ENCODE data around the gene FFAR1.

The FFAR1 gene, protein sequence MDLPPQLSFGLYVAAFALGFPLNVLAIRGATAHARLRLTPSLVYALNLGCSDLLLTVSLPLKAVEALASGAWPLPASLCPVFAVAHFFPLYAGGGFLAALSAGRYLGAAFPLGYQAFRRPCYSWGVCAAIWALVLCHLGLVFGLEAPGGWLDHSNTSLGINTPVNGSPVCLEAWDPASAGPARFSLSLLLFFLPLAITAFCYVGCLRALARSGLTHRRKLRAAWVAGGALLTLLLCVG (N-terminal part only)

DNA sequence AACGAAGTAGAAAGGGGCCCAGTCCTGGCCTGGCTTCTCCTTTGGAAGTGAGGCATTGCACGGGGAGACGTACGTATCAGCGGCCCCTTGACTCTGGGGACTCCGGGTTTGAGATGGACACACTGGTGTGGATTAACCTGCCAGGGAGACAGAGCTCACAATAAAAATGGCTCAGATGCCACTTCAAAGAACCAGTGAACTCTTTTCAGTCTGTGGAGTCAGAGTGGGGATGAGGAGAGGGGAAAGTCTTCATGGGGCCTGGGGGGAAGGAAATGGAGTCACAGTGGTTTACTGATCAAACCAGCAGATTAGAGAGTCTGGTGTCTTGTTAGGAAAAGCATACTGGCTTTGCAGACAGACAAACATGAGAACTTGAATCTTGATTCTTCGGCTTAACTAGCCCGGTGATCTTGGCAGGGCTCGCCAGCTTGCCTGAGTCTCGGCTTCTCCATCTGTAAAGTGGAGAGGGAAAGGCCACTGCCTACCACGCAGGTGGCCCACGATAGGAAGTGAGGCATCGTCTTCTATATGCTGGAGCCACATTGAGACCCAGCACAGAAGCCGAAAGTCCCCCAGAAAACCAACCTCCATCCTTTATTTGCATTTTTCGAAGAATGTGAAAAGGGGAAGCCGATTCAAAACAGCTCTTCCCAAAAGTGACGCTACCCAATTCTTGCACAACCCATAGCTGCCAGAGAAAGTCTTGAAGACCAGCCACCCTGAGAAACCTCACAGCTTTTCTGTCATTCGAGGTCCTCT lies at the start of gene FFAR1:
TSS of gene FFAR1 (plus strand) at position 732 of the 759 bp plus-strand sequence. CDS start 3,650 bp downstream, outside the sequence.
- peak; percentile 33 for DNase-seq

DNA sequence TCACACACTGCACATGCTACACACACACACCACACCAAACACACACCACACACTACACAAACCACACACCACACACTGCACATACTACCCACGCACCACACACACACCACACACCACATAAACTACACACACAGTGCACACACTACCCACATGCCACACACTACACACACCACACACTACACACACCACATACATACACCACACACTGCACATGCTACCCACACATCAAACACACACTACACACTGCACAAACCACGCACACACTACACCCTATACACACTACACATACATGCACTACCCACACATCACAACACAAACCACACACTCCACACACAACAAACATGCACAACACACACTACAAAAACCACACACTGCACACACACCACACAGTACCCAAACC lies 49.8 kb upstream of the FFAR1 start:
- no peak for DNase-seq

DNA sequence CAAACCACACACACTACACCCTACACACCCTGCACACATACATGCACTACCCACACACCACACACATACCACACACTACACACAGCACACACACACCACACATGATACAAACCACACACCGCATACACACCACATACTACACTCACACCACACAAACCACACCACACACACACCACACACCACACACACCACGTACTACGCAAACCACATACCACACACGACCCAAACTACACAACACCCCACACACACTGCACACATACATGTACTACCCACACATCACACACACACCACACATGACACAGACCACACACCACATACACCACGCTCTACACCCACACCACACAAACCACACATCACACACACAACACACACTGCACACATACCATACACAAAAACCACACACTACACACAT lies 49.1 kb upstream of the FFAR1 start:
- DNase-seq, result no peak

DNA sequence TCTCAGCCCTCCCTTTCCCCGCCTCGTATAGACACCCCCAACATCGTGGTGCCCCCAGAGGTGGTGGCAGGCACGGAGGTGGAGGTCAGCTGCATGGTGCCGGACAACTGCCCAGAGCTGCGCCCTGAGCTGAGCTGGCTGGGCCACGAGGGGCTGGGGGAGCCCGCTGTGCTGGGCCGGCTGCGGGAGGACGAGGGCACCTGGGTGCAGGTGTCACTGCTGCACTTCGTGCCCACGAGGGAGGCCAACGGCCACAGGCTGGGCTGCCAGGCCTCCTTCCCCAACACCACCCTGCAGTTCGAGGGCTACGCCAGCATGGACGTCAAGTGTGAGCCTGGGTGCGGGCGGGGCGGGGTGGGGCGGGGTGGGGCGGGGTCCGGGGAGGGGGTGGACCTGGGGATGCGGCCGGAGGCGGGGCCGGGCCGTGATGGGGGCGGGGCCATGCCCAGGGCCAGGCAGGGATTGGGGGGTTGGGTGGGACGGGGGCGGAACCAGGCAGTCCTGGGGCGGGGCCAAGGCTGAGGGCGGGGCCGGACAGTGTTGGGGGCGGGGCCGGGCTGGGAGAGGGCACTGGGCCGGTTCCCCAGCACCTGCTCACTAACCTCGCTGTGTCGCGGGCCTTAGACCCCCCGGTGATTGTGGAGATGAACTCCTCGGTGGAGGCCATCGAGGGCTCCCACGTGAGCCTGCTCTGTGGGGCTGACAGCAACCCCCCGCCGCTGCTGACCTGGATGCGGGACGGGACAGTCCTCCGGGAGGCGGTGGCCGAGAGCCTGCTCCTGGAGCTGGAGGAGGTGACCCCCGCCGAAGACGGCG lies 48.0 kb upstream of the FFAR1 start:
- DNase-seq, result no peak

DNA sequence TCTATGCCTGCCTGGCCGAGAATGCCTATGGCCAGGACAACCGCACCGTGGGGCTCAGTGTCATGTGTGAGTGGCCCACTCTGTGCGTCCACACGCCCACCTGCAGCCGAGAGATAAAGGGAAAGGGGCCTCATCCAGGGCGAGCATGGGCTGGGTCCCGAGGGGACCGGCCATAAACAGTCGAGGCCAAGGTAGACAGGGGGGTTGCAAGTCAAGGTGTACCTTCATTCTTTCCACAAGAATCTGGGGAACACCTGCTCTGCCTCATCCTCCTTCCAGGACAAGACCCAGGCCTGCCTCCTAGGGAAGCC lies 47.4 kb upstream of the FFAR1 start:
- DNase-seq, result no peak

DNA sequence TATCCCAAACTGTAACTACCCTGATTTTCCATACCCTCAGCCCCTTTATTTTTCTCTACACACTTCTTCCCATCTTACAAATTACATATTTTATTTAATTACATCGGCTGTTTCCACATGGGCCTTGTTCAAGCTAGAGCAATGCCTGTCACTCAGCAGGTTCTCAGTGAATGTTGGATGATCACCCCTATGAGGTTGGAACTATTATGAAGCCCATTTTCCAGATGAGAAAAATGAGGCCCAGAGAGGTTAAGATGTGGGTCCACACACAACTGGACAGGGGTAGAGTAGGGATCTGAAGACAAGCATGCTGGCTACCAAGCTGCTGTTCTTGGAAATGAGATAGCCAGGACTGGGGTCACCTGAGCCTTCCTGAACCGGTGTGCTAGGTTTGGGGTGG lies 45.7 kb upstream of the FFAR1 start:
- DNase-seq, result no peak

DNA sequence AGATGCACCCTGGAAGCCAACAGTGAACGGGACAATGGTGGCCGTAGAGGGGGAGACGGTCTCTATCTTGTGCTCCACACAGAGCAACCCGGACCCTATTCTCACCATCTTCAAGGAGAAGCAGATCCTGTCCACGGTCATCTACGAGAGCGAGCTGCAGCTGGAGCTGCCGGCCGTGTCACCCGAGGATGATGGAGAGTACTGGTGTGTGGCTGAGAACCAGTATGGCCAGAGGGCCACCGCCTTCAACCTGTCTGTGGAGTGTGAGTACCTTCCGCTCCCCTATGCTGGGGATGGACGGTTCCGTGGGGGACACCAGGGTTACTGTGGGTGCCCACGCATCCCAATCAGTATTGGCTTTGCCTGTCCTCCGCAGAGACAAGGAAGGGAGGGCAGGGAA lies 45.3 kb upstream of the FFAR1 start:
- no peak for DNase-seq

DNA sequence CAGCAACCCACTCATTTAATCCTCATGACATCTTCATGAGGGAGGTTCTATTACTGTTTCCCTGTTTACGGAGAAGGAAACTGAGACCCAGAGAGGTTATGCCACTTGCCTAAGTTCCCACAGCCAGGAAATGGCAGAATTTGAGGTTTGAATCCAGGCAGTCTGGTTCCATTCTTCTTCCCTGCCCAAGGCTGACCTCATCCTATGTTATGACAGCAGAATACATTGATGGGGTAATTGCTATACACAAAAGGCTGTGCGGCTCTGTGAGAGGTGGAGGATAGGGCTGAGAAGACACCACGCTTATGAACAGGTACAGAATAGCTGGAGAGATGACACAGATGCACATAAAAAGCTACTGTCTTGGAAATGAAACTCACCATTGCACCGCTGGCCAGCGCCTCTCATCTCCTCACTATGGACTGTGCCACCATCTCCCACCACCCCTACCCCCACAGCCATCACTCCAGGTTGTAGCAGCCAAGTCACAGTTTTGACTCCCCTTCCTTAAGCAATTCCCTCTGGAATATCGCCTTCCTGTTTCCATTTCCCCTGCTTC lies 44.3 kb upstream of the FFAR1 start:
- DNase-seq, result no peak

DNA sequence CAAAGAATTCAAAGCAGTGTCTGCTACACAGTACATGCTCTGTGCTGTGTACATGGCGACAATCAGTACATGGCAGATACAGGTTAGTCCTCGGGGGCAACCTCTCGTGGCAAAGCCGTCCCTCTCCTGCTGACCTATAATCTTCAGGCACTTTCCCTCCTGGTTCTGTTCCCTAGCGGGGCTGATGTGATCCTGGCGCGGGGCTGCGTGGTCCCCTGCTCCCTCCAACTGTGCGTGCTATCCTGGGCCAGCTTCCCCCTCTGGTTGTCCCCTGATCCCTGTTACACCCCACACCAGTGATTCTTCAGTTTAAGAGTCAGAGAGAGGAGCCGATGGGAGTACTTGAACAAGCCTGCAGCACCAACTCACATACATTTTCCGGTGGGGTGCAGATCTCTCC lies 43.7 kb upstream of the FFAR1 start:
- DNase-seq, result no peak

DNA sequence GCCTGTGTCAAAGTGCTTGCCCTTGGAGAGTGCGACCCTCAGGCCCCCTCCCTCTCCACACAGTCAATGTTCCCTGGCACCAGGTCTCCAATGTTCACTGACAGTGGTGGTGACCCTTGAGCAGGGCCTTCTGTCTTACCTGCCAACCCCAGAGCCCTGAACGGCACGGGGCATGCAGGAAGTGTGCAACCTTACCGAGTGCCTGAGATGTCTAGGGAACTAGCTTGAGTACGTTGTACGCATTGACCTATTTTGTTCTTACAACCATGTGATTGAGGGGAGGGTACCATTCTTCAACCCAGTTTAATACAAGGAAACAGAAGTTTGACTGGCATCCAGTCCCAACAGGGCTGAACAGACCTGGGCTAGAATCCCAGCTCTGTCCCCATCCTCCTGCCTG lies 42.5 kb upstream of the FFAR1 start:
- DNase-seq, result no peak

DNA sequence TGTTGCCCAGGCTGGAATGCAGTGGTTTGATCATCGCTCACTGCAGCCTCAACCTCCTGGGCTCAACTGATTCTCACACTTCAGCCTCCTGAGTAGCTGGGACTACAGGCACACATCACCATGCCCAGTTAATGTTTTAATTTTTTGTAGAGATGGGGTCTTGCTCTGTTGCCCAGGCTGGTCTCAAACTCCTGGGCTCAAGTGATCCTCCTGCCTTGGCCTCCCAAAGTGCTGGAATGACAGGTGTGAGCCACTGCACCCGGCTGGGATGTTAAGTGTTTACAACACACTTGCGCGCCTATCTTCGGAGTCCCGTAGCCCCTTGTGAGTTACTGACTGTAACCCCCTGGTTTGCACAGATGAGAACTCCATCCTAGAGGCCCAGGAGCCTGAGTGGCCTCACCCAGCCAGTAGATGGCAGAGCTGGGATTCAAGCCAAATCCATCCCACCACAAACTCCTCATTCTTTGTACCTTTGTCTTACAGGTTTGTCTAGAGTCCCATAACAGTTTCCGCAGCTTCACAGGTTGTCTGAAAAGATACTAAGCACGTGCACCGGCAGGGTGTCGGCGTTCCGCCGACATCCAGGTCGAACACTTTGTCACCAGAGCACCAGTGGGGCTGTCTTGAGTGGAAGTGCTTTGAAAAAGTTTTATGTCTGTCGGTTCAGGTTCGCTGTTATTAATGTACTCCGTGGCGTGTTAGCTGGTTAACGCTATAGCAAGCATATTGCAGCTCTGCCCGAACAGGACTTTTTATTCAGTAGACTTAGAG lies 41.0 kb upstream of the FFAR1 start:
- DNase-seq, result no peak

DNA sequence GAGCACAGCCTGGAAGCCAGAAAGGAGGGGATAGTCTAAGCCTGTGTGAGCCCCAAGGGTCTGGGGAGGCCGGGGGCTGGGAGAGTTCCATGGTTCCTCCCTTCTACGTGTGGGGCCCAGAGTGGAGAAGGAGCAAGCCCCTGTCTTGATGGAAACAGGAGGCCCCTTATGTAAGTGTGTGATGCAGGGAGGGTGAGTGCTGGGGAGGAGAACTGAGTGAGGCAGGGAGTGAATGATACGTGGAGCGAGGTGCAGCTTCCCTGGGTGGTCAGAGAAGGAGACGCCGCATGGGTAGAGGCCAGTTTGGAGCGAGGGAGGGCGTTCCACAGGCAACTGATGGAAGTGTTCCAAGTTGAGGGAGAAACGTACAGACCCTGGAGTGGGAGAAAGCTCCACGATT lies 39.8 kb upstream of the FFAR1 start:
- no peak for DNase-seq

DNA sequence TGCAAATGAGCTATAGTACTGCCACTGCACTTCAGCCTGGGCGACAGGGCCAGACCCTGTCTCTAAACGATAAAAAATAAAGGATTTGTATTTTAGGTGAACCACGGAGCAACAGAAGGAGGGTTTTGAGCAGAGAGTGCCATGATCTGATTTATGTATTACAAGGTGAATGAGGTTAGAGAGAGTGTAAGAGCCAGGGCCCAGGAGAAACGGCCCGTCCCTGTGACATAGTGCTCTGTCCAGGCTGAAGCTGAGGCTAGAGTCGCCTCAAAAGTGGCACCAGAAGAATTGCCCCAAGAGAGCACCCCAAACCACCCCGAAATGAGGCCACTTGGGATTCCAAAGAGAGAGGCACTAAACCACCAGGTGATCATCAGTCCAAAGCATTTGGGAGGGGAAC lies 38.8 kb upstream of the FFAR1 start:
- DNase-seq, result no peak

DNA sequence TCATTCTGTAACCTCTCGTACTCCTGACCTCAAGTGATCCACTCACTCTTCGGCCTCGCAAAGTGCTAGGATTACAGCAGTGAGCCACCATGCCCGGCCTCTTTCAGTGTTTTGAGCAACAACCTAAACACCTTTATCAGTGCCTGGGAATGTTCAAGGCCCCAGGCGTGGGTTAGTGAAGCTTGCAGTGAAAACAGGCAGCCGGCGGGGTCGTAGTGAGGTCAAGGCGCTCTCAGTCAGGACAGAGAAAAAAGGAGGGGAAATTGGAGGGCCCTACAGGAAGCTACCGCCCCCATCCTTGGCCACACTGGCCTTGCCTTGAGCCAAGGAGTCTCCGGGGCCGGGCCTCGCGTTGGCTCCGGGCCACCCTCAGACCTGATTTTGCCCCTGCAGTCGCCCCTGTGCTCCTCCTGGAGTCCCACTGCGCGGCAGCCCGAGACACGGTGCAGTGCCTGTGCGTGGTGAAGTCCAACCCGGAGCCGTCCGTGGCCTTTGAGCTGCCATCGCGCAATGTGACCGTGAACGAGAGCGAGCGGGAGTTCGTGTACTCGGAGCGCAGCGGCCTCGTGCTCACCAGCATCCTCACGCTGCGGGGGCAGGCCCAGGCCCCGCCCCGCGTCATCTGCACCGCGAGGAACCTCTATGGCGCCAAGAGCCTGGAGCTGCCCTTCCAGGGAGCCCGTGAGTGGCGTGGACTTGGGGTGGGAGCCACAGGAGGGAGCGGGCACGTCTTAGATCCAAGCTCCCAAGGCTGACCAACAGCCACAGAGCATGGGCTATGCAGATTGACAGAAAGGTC lies 38.0 kb upstream of the FFAR1 start:
- DNase-seq, result no peak

DNA sequence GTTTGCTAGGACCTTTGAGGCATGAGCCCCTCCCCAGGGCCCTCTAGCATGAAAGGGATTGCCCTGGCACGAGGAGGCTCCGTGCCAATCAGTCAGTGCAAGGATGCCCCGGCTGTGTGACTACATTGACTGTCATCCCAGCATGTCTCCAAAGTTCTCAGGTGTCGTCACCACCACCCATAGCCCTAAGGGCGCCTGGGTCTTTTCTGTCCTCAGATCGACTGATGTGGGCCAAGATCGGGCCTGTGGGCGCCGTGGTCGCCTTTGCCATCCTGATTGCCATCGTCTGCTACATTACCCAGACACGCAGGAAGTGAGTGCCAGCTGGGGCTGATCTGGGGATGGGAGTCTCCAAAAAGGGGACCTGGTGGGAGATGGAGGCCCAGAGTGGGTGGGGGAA lies 37.4 kb upstream of the FFAR1 start:
- no peak for DNase-seq

DNA sequence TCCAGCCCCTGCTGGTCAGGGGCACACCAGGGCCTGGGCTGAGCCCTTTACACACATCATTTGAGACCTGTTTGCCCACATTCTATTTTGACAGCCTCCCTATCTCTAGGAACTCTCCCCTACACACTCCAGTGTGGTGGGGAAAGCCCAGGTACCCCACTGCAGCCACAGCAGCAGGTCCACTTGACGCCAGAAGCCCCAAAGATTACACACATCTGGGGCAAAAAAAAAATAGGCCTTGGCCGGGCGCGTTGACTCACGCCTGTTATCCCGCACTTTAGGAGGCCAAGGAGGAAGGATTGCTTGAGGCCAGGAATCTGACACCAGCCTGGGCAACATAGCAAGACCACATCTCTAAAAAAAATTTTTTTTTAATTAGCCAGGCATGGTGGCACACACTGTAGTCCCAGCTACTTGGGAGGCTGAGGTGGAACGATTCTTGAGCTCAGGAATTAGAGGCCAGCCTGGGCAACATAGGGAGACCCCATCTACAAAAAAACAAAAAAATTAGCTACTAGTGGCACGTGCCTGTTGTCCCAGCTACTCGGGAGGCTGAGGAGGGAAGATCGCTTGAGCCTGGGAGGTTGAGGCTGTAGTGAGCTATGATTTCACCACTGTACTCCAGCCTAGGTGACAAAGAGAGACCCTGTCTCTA lies 36.8 kb upstream of the FFAR1 start:
- DNase-seq, result no peak

DNA sequence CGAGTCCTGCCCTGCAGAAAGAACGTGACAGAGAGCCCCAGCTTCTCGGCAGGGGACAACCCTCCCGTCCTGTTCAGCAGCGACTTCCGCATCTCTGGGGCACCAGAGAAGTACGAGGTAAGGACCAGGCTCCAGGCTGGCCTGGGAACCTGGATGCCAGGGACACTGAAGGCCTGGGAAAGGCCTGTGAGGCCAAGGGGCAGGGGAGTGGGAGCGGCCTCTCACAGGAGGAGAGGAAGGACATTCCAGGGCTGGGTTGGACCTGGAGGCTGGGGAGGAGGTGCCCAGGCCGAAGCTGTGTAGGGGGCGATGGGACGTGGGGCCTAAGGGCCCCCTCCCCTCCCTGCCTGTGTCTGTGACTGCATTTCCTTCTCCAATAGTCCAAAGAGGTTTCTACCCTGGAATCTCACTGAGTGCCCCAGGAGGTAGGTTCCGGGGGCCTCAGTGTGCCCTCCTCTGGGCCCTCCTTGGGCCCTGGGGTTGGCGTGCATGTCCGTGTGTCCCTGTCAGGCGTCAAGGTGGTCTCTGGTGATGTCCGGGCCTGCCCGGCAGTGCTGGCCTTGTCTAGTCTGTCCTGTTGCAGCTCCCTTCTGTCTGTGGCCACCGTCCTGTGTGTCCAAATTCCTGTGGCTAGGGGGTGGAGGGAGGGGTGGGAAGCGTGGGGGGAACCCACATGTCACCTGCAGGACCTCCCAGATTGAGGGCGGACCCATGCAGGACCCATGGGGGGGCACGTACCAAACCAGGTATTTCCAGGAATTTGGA lies 35.6 kb upstream of the FFAR1 start:
- no peak for DNase-seq

DNA sequence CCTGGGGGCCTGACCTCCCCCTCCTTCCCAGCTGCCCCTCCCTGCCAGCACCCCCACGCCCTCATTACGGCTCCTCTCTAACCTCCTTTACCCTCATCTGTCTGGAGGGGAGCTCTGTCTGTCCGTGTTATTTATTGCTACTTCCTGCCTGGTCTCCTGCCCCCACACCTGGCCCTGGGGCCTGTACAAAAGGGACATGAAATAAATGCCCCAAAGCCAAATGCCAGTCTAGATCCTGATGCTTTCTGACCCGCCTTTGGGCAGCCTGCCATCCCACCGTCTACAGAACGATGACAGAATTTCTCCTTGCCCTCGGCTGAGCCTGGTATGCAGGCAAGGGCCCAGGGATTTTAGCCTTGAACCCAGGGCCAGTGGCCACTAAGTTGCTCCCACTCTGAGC lies 34.1 kb upstream of the FFAR1 start:
- DNase-seq, result no peak

DNA sequence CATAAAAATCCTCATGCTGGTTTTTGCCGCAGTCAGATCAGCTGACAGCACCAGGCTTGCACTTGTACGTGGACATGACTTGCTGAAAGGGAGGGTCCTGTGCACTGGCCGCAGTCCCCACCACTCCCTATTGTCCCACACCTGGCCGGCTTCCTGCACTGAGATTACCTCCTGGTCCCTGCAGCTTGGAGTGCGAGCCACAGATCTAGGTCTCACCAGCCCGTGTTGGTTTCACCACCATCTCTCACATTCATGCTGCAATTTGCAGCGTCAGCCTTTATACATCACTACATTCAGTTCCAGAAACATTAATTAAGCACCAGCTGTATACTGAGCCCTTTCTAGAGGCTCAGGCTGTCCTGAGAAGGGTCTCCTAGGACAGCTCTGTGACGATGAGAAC lies 33.7 kb upstream of the FFAR1 start:
- DNase-seq, result no peak

DNA sequence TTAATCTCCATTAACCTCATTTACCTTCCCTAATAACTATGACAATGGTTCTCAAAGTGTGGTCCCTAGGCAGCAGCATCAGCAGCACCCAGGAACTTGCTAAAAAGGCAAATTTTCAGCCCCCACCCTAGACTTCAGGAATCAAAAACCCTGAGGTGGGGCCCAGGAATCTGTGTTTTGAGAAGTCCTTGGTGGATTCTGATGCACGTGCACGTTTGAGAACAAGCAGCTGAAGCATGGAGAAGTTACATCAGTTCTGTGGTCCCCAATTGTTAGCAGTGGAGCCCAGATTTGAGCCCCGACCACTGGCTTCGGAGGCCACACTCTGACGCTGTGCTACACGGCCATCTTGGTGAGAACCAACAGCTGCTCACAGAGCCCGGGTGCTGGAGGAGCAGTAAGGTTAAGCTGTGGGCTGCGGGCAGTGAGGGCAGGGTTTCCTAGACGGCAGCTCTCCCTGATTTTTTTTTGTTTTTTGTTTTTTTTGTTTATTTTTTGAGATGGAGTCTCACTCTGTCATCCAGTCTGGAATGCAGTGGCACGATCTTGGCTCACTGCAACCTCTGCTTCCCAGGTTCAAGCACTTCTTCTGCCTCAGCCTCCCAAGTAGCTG lies 32.7 kb upstream of the FFAR1 start:
- no peak for DNase-seq

All from activated naive CD4-positive, alpha-beta T cell treated with anti-CD3 and anti-CD28 coated beads, Interleukin-2, amount 50 U/mL, for 16 hours (primary cell).